ENCODE results near the gene ITGB1. TPM values are rescaled to one million over a fixed set of nuclear protein-coding genes. Genes with fewer than 3 reads are reported as not detected.
"Not testable (repeated sequence)": the region's sequence is repeated elsewhere in the genome, so short reads cannot be mapped to it uniquely, and the experiment has no call there.

ITGB1 gene
- total RNA-seq, 4 donors from 2014 or later: 70.5 to 323 (median 161) TPM

DNA sequence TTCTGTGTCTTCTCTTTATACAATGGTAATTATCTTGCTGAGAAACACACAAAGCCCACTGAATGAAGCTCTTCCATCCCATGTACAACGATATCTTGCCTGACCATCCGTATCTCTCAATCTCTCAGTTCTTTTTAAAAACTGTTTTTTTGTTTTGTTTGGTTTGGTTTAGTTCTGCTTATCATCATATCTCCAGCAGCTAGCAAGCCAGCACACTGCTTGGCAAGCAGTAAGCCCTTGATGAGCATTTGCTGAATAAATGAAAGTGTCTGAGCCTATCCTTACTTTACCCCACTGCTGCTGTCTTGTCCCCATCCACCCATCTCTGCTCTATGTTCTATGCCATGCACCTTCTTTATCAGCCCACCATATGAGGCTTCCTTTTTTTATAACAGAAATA, 34.2 kb downstream of the ITGB1 start:
- DNase-seq: no peak
- TF ChIP-seq POLR2A (IDR thresholded peaks at IDR 0.05): no peak
- TF ChIP-seq, protein P1, sequence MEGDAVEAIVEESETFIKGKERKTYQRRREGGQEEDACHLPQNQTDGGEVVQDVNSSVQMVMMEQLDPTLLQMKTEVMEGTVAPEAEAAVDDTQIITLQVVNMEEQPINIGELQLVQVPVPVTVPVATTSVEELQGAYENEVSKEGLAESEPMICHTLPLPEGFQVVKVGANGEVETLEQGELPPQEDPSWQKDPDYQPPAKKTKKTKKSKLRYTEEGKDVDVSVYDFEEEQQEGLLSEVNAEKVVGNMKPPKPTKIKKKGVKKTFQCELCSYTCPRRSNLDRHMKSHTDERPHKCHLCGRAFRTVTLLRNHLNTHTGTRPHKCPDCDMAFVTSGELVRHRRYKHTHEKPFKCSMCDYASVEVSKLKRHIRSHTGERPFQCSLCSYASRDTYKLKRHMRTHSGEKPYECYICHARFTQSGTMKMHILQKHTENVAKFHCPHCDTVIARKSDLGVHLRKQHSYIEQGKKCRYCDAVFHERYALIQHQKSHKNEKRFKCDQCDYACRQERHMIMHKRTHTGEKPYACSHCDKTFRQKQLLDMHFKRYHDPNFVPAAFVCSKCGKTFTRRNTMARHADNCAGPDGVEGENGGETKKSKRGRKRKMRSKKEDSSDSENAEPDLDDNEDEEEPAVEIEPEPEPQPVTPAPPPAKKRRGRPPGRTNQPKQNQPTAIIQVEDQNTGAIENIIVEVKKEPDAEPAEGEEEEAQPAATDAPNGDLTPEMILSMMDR (IDR thresholded peaks at IDR 0.05): no peak
- H3K4me3 ChIP-seq: no peak overlapping the region
- intact Hi-C loops (cut with DNase I): no loop called here
- H3K27me3 ChIP-seq: no peaks in the 10 kb centered on the region
- no peaks in the 10 kb centered on the region for H3K9me3 ChIP-seq
- H3K36me3 ChIP-seq: peaks cover 5 to 99% (median 23%) of the 10 kb centered on the region in 3 donors
- H3K4me1 ChIP-seq: peaks cover 0 to 2% (median 0%) of the 10 kb centered on the region in 3 donors
- no peak overlapping the region for H3K27ac ChIP-seq
- 92 to 93% methylated on average over 2 of the region's 2 CpGs for WGBS, 2 donors

DNA sequence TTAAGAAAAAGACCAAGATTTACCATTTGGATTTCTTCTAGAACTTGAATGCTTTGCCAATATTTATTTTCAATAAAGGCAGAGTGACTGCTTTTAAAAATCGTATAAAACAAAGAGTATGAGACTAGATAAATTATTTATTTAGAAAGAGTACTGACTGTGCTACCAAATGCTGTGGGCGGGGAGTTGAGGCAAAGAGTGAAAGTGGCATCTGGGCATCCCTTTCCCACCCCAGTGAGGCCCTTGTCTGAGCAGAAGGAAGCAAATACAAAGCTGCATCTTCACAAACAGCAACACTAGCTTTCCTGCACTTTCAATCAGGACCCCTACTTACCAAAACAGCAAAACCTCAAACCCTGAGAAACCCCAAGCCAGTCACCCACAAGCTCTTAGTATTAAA, 34.9 kb downstream of the ITGB1 start:
- Histone ChIP-seq H3K36me3 (peaks cover 5 to 100% (median 20%) of the 10 kb centered on the region in 3 donors), H3K9me3 (no peaks in the 10 kb centered on the region), H3K4me1 (no peaks in the 10 kb centered on the region), H3K4me3 (no peak overlapping the region), H3K27me3 (no peaks in the 10 kb centered on the region), H3K27ac (no peak overlapping the region)
- WGBS, 2 donors: 62 to 72% methylated on average over 2 of the region's 2 CpGs
- no peak for TF ChIP-seq POLR2A (IDR thresholded peaks at IDR 0.05)
- TF ChIP-seq, protein P1 (IDR thresholded peaks at IDR 0.05): no peak
- no peak for DNase-seq
- intact Hi-C loops (cut with DNase I): no loop called here

DNA sequence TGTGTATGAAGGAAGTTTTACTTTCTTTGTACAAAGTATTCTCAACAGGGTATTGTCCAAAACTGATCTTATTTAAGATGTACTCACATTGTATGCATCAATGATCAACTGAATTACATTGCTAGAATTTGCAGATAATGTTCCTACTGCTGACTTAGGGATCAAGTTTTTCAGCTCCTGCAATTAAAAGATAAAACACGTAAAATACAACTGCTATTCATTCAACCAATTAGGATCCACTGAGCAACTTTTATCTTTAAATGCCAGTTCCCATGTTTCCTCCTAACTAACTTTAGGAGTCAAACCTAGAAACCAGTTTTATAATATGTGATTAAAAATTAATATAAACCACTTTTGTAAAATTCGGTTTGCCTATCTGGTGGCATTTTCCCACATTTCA, 35.9 kb downstream of the ITGB1 start:
- intact Hi-C loops (cut with DNase I): no loop called here
- DNase-seq: no peak
- Histone ChIP-seq H3K36me3 (peaks cover 5 to 100% (median 13%) of the 10 kb centered on the region in 3 donors), H3K27me3 (no peaks in the 10 kb centered on the region), H3K4me3 (no peak overlapping the region), H3K9me3 (no peaks in the 10 kb centered on the region), H3K4me1 (no peaks in the 10 kb centered on the region), H3K27ac (no peak overlapping the region)
- 86 to 88% methylated on average over 2 of the region's 2 CpGs for WGBS, 2 donors
- TF ChIP-seq POLR2A (IDR thresholded peaks at IDR 0.05): no peak
- TF ChIP-seq, protein P1 (IDR thresholded peaks at IDR 0.05): no peak

DNA sequence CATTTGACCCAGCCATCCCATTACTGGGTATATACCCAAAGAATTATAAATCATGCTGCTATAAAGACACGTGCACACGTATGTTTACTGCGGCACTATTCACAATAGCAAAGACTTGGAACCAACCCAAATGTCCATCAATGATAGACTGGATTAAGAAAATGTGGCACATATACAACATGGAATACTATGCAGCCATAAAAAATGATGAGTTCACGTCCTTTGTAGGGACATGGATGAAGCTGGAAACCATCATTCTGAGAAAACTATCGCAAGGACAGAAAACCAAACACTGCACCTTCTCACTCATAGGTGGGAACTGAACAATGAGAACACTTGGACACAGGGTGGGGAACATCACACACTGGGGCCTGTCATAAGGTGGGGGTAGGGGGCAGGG, 40.2 kb downstream of the ITGB1 start:
- DNase-seq; H3K27me3 ChIP-seq; H3K4me1 ChIP-seq; H3K27ac ChIP-seq; H3K4me3 ChIP-seq; intact Hi-C loops (cut with DNase I); H3K9me3 ChIP-seq: not testable (repeated sequence)
- 85 to 96% methylated on average over 5 of the region's 5 CpGs for WGBS, 2 donors
- H3K36me3 ChIP-seq: peaks cover 0 to 86% (median 5%) of the 10 kb centered on the region in 3 donors

DNA sequence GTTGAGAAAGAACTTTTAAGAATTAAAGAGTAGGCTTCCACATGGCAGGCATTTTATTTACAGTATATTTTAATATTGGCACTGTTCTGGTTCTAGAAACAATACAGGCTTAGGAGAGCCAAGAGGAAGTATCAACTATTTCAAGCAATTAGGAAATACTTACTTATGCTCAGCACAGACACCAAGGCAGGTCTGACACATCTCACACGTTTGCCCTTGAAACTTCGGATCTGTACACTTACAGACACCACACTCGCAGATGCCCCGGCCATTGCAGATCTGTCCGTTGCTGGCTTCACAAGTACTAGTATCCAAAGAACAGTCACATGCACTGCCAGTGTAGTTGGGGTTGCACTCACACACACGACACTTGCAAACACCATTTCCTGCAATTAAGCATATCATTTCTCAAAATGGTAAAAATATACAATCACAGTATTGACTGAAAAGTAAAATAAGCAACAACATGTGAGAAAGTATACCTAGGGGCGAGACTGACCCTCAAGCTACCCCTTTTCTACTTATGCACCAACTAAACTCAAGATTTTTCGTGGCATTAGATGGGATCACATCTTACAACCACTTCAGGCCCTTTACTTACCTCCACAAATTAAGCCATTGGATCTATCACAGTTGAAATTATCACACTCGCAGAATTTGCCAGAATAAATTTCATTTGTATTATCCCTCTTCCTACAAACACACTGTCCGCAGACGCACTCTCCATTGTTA, 46.6 kb downstream of the ITGB1 start:
- no peak for TF ChIP-seq POLR2A (IDR thresholded peaks at IDR 0.05)
- TF ChIP-seq, protein P1 (IDR thresholded peaks at IDR 0.05): no peak
- no peak overlapping the region for H3K4me3 ChIP-seq
- no peak for DNase-seq
- H3K4me1 ChIP-seq: no peaks in the 10 kb centered on the region
- intact Hi-C loops (cut with DNase I): no loop called here
- no peaks in the 10 kb centered on the region for H3K9me3 ChIP-seq
- H3K27me3 ChIP-seq: no peaks in the 10 kb centered on the region
- H3K36me3 ChIP-seq: peaks cover 5 to 88% (median 5%) of the 10 kb centered on the region in 3 donors
- WGBS, 2 donors: 74 to 76% methylated on average over 11 of the region's 11 CpGs
- no peak overlapping the region for H3K27ac ChIP-seq

DNA sequence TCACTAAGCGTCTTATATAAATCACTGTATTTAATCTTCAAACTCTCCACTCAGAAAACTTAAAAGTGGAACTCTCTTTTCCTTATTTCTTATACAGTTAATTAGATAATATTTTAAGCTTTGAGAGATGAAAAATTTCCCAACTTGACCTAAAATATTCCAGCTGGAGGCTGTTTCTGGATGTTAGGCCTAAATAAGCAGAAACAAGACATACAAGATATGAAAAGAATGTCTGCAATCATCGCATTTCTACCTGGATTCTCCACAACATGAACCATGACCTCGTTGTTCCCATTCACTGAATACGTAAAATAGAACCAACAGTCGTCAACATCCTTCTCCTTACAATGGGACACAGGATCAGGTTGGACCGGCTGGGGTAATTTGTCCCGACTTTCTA, 48.1 kb downstream of the ITGB1 start:
- H3K4me1 ChIP-seq; DNase-seq; H3K4me3 ChIP-seq; intact Hi-C loops (cut with DNase I); H3K27me3 ChIP-seq; H3K27ac ChIP-seq; H3K9me3 ChIP-seq: not testable (repeated sequence)
- H3K36me3 ChIP-seq: peaks cover 5 to 92% (median 5%) of the 10 kb centered on the region in 3 donors
- 78 to 82% methylated on average over 7 of the region's 7 CpGs for WGBS, 2 donors
